GM18909 (cell line): ENCODE results near the gene FBXL7.

ENCODE experiments used
- ATAC-seq: cut with Tn5 transposase; IDR thresholded peaks from one replicate; pipeline ENCODE4 v1.9.1; 2021; ENCODE audit warnings: mild to moderate bottlenecking; ENCODE audit not compliant: unreplicated experiment, poor library complexity

The FBXL7 gene

GRCh38 chr5:15574806-15575325 lies 74.9 kb downstream of the FBXL7 start:
- no peak for ATAC-seq

- no peak for ATAC-seq
These were observed 75.7 kb downstream of the FBXL7 start for GRCh38 chr5:15575666-15576065.

GRCh38 chr5:15577132-15577531 lies 77.2 kb downstream of the FBXL7 start:
- ATAC-seq: no peak

GRCh38 chr5:15577831-15578230 lies 77.9 kb downstream of the FBXL7 start:
- no peak for ATAC-seq

- no peak for ATAC-seq
These were observed 79.4 kb downstream of the FBXL7 start for GRCh38 chr5:15579193-15579990.

- no peak for ATAC-seq
These were observed 84.5 kb downstream of the FBXL7 start for GRCh38 chr5:15584528-15584927.

GRCh38 chr5:15585128-15585527 lies 85.1 kb downstream of the FBXL7 start:
- no peak for ATAC-seq

GRCh38 chr5:15585841-15586591 lies 86.0 kb downstream of the FBXL7 start:
- no peak for ATAC-seq

GRCh38 chr5:15587916-15588315 lies 87.9 kb downstream of the FBXL7 start:
- ATAC-seq: no peak

GRCh38 chr5:15592728-15593127 lies 92.7 kb downstream of the FBXL7 start:
- ATAC-seq: no peak

GRCh38 chr5:15594977-15595568 lies 95.1 kb downstream of the FBXL7 start:
- no peak for ATAC-seq

GRCh38 chr5:15595929-15596328 lies 95.9 kb downstream of the FBXL7 start:
- no peak for ATAC-seq

- no peak for ATAC-seq
These were observed 97.0 kb downstream of the FBXL7 start for GRCh38 chr5:15596936-15597335.

GRCh38 chr5:15597804-15598203 lies 97.8 kb downstream of the FBXL7 start:
- ATAC-seq: no peak

GRCh38 chr5:15598294-15598902 lies 98.4 kb downstream of the FBXL7 start:
- ATAC-seq: no peak

GRCh38 chr5:15600035-15600434 lies 100.1 kb downstream of the FBXL7 start:
- no peak for ATAC-seq

- no peak for ATAC-seq
These were observed 101.3 kb downstream of the FBXL7 start for GRCh38 chr5:15601274-15601673.

GRCh38 chr5:15601853-15602252 lies 101.9 kb downstream of the FBXL7 start:
- ATAC-seq: no peak

- ATAC-seq: no peak
These were observed 105.0 kb downstream of the FBXL7 start for GRCh38 chr5:15604986-15605385.

- no peak for ATAC-seq
These were observed 106.2 kb downstream of the FBXL7 start for GRCh38 chr5:15606197-15606596.

GRCh38 chr5:15607076-15607475 lies 107.1 kb downstream of the FBXL7 start:
- no peak for ATAC-seq
